HCT116 (cell line): ENCODE results near the gene MTG2. TPM values are rescaled to one million over a fixed set of nuclear protein-coding genes. Genes with fewer than 3 reads are reported as not detected.

Source experiments
- ATAC-seq: fragments of 200-7000 bp; cut with Tn5 transposase; 2 replicates; pipeline ENCODE4 v1.9.1; 2020; ENCODE audit warnings: mild to moderate bottlenecking, moderate library complexity
- BruUV-seq: library from RNA; stranded (reverse); fragments of 400-500 nt; replicated peaks from 2 replicates; lab custom pipeline; 2021; lab: Mats Ljungman, UMichigan
- CTCF ChIA-PET: fragments of 300-600 bp; sonication (Branson Sonifier 250); formaldehyde crosslinking; loops from one replicate; lab custom pipeline; 2021; ENCODE audit warnings: antibody characterized with exemption; lab: Charles Lee
- POLR2A ChIA-PET: fragments of 300-600, 350-600 bp; sonication (Branson Sonifier 250); formaldehyde crosslinking; loops from one replicate; lab custom pipeline; 2021; ENCODE audit warnings: antibody characterized with exemption; lab: Charles Lee
- RAD21 ChIA-PET, 2 experiments: fragments of 300-600 bp; sonication (Branson Sonifier 250); formaldehyde crosslinking; loops; one replicate each; lab custom pipeline; 2023; ENCODE audit warnings: low total read pairs in 2 of 2; ENCODE audit not compliant: uncharacterized antibody in 2 of 2, unreplicated experiment in 2 of 2, low non-redundant PET in 1 of 2; lab: Charles Lee
- DNase-seq: peaks from one replicate; pipeline ENCODE4 v3.0.0-alpha.2; 2010; ENCODE audit warnings: low read depth, low spot score
- H2AFZ ChIP-seq: fragments of 200-600 bp; shearing (Covaris generic), sonication (generic); 2 replicates; pipeline ENCODE4 v1.6.1; 2017; ENCODE audit warnings: low read depth, mixed run types, mixed read lengths, antibody characterized with exemption, low read length; ENCODE audit not compliant: poor library complexity, severe bottlenecking
- H3K27ac ChIP-seq: 2 replicates; pipeline ENCODE4 v1.5.1; 2012; ENCODE audit warnings: low read depth, low read length
- H3K27me3 ChIP-seq: fragments of 200-600 bp; sonication (generic); 2 replicates; pipeline ENCODE4 v1.6.1; 2016; ENCODE audit warnings: mixed run types, low read length, mixed read lengths; ENCODE audit not compliant: insufficient read depth
- H3K36me3 ChIP-seq, 2 experiments: fragments of 200-500 bp in 1 of 2; fragments of 200-600 bp in 1 of 2; sonication (Bioruptor generic) in 1 of 2; sonication (generic) in 1 of 2; 2 replicates each; pipeline versions ENCODE4 v1.5.1 to v1.6.1; 2014 to 2016; ENCODE audit warnings: low read length in 2 of 2, inconsistent platforms in 1 of 2, mixed read lengths in 1 of 2, mixed run types in 1 of 2; ENCODE audit not compliant: insufficient read depth in 2 of 2, control insufficient read depth in 1 of 2
- H3K4me1 ChIP-seq, 2 experiments: fragments of 200-600 bp in 1 of 2; sonication (generic) in 1 of 2; 2 replicates each; pipeline versions ENCODE4 v1.5.1 to v1.6.1; 2012 to 2017; ENCODE audit warnings: low read length in 2 of 2, inconsistent platforms in 1 of 2, mild to moderate bottlenecking in 1 of 2, mixed read lengths in 1 of 2, mixed run types in 1 of 2, moderate library complexity in 1 of 2; ENCODE audit not compliant: insufficient read depth in 2 of 2, control insufficient read depth in 1 of 2
- H3K4me2 ChIP-seq: fragments of 200-600 bp; sonication (generic); 2 replicates; pipeline ENCODE4 v1.6.1; 2017; ENCODE audit warnings: mixed run types, low read length, mixed read lengths
- H3K4me3 ChIP-seq, 2 experiments: fragments of 200-600 bp in 1 of 2; sonication (generic) in 1 of 2; replicated peaks in 1 of 2; 2 replicates each; pipeline ENCODE4 v1.5.1; 2011 to 2016; ENCODE audit warnings: low read length in 2 of 2, control low read depth in 1 of 2, low read depth in 1 of 2, mild to moderate bottlenecking in 1 of 2, mixed read lengths in 1 of 2, mixed run types in 1 of 2
- H3K79me2 ChIP-seq: fragments of 200-600 bp; sonication (generic); 2 replicates; pipeline ENCODE4 v1.6.1; 2017; ENCODE audit warnings: mild to moderate bottlenecking, mixed run types, low read length, moderate library complexity, mixed read lengths; ENCODE audit not compliant: insufficient read depth
- H3K9ac ChIP-seq: fragments of 200-600 bp; sonication (generic); 2 replicates; pipeline ENCODE4 v1.6.1; 2016; ENCODE audit warnings: low read length, mixed read lengths
- H3K9me2 ChIP-seq: fragments of 200-600 bp; sonication (generic), shearing (Covaris generic); 2 replicates; pipeline ENCODE4 v1.6.1; 2017; ENCODE audit warnings: mixed run types, mild to moderate bottlenecking, moderate library complexity; ENCODE audit not compliant: insufficient read depth
- H3K9me3 ChIP-seq, 2 experiments: fragments of 200-500 bp in 1 of 2; fragments of 200-600 bp in 1 of 2; sonication (Bioruptor generic) in 1 of 2; sonication (generic) in 1 of 2; 2 replicates each; pipeline ENCODE4 v1.6.1; 2014 to 2017; ENCODE audit warnings: low read length in 2 of 2, mixed read lengths in 2 of 2, inconsistent platforms in 1 of 2, low read depth in 1 of 2, mild to moderate bottlenecking in 1 of 2, mixed run types in 1 of 2, moderate library complexity in 1 of 2; ENCODE audit not compliant: control insufficient read depth in 1 of 2, insufficient read depth in 1 of 2
- H4K20me1 ChIP-seq: fragments of 200-600 bp; sonication (generic), shearing (Covaris generic); 2 replicates; pipeline ENCODE4 v1.6.1; 2017; ENCODE audit warnings: mixed run types, mild to moderate bottlenecking, moderate library complexity; ENCODE audit not compliant: insufficient read depth
- CEBPB ChIP-seq: IDR thresholded peaks from 2 replicates; pipeline ENCODE4 v1.6.1; 2012; ENCODE audit warnings: low read depth
- ELF1 ChIP-seq: IDR thresholded peaks from 2 replicates; pipeline ENCODE4 v1.6.1; 2012; ENCODE audit warnings: low read depth, borderline replicate concordance
- EZH2 ChIP-seq: fragments of 200-600 bp; sonication (generic); IDR thresholded peaks from 2 replicates; pipeline ENCODE4 v1.6.1; 2017; ENCODE audit warnings: antibody characterized with exemption, mixed run types
- FOSL1 ChIP-seq: IDR thresholded peaks from 2 replicates; pipeline ENCODE4 v1.6.1; 2012; ENCODE audit warnings: low read depth
- JUND ChIP-seq: IDR thresholded peaks from 2 replicates; pipeline ENCODE4 v1.6.1; 2012
- SP1 ChIP-seq: IDR thresholded peaks from 2 replicates; pipeline ENCODE4 v1.6.1; 2012; ENCODE audit warnings: low read depth
- SRF ChIP-seq: IDR thresholded peaks from 2 replicates; pipeline ENCODE4 v1.6.1; 2012; ENCODE audit warnings: low read depth
- ZFX ChIP-seq: fragments of 450-650 bp; IDR thresholded peaks from 2 replicates; pipeline ENCODE4 v1.6.1; 2017
- ZNF274 ChIP-seq: fragments of 200-500 bp; sonication (Bioruptor generic); IDR thresholded peaks from 2 replicates; pipeline ENCODE4 v1.6.1; 2014; ENCODE audit warnings: mild to moderate bottlenecking, low read depth, low read length, inconsistent platforms
- intact Hi-C: fragments of 100-400 bp; cut with micrococcal nuclease; formaldehyde crosslinking; loops from 2 replicates; pipeline ENCODE4 v1.10.0; 2022
- total RNA-seq: library from RNA; stranded (reverse); gene quantifications from one replicate; pipeline ENCODE4 v1.2.1, GENCODE V29; 2021; ENCODE audit not compliant: unreplicated experiment
- TF ChIP-seq, protein P1 (sequence below): IDR thresholded peaks from 2 replicates; pipeline ENCODE4 v1.6.1; 2011; ENCODE audit warnings: mild to moderate bottlenecking, low read length, moderate library complexity; ENCODE audit not compliant: insufficient replicate concordance; ENCODE audit errors: extremely low read depth
- TF ChIP-seq, protein P2 (sequence below): IDR thresholded peaks from 2 replicates; pipeline ENCODE4 v1.6.1; 2012

The MTG2 gene
- total RNA-seq, 1 experiment from 2014 or later, result 43.3 TPM

GRCh38 chr20:62240020-62240685, 57.3 kb downstream of the MTG2 start:
- no peak overlapping the region for H3K9ac ChIP-seq
- no peaks in the 10 kb centered on the region for H3K9me3 ChIP-seq
- POLR2A ChIA-PET, result no interaction called here
- peaks cover 5 to 24% of the 10 kb centered on the region in 2 experiments; a peak in 3 of 4 replicates for H3K4me1 ChIP-seq
- DNase-seq, result no peak
- H4K20me1 ChIP-seq, result no peaks in the 10 kb centered on the region
- ATAC-seq, result no peak
- intact Hi-C loops, result no loop called here
- no peaks in the 10 kb centered on the region for H3K36me3 ChIP-seq
- BruUV-seq, result TSS peak; percentile 43
- peaks cover 22% of the 10 kb centered on the region for H3K79me2 ChIP-seq
- H3K9me2 ChIP-seq, result no peaks in the 10 kb centered on the region
- no peak overlapping the region for H3K27ac ChIP-seq
- TF ChIP-seq SP1, result no peak
- TF ChIP-seq CEBPB, result no peak
- TF ChIP-seq SRF, result no peak
- TF ChIP-seq FOSL1, result no peak
- TF ChIP-seq EZH2, result no peak
- no peak for TF ChIP-seq JUND
- no peak overlapping the region for H3K4me3 ChIP-seq
- peak overlapping the region; percentile 93; the same call in 1 of the 2 replicates for H3K4me2 ChIP-seq
- no peak overlapping the region for H2AFZ ChIP-seq
- RAD21 ChIA-PET, result no interaction called here
- H3K27me3 ChIP-seq, result no peaks in the 10 kb centered on the region
- CTCF ChIA-PET, result no interaction called here

- Histone ChIP-seq H3K79me2 (peaks cover 22% of the 10 kb centered on the region), H4K20me1 (no peaks in the 10 kb centered on the region), H3K9me3 (no peaks in the 10 kb centered on the region), H3K36me3 (no peaks in the 10 kb centered on the region), H3K27ac (no peak overlapping the region), H3K9ac (no peak overlapping the region), H3K4me2 (no peak overlapping the region), H3K4me1 (peaks cover 5 to 24% of the 10 kb centered on the region in 2 experiments; a peak in 3 of 4 replicates), H2AFZ (no peak overlapping the region), H3K27me3 (no peaks in the 10 kb centered on the region), H3K9me2 (no peaks in the 10 kb centered on the region), H3K4me3 (no peak overlapping the region)
- intact Hi-C loops, result no loop called here
- TF ChIP-seq ZNF274 (no peak), ELF1 (no peak), ZFX (no peak), SRF (no peak), CEBPB (no peak), JUND (no peak), SP1 (no peak)
- TF ChIP-seq, protein P1, sequence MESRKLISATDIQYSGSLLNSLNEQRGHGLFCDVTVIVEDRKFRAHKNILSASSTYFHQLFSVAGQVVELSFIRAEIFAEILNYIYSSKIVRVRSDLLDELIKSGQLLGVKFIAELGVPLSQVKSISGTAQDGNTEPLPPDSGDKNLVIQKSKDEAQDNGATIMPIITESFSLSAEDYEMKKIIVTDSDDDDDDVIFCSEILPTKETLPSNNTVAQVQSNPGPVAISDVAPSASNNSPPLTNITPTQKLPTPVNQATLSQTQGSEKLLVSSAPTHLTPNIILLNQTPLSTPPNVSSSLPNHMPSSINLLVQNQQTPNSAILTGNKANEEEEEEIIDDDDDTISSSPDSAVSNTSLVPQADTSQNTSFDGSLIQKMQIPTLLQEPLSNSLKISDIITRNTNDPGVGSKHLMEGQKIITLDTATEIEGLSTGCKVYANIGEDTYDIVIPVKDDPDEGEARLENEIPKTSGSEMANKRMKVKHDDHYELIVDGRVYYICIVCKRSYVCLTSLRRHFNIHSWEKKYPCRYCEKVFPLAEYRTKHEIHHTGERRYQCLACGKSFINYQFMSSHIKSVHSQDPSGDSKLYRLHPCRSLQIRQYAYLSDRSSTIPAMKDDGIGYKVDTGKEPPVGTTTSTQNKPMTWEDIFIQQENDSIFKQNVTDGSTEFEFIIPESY, result no peak
- TF ChIP-seq, protein P2, sequence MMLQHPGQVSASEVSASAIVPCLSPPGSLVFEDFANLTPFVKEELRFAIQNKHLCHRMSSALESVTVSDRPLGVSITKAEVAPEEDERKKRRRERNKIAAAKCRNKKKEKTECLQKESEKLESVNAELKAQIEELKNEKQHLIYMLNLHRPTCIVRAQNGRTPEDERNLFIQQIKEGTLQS, result no peak
- DNase-seq, result no peak
- ChIA-PET POLR2A (no interaction called here), RAD21 (no interaction called here), CTCF (no interaction called here)
- no peak for ATAC-seq
- BruUV-seq, result no TSS peak
Measured at GRCh38 chr20:62241506-62241905, 58.7 kb downstream of the MTG2 start.
